ENCODE results near the gene INSYN1. TPM values are rescaled to one million over a fixed set of nuclear protein-coding genes. Genes with fewer than 3 reads are reported as not detected.

The INSYN1 gene
- total and polyA plus RNA-seq, 2 donors (not counting 3 experiments of a cell fraction or from before 2014, with no cell fraction given) = 0.18 to 0.58 TPM

GRCh38 chr15:73766598-73766997, 13.4 kb upstream of the INSYN1 start:
- DNase-seq (ENCODE audit: low read depth, low spot score) (no peak), FAIRE-seq (no peak)
- BruUV-seq (replicated peaks) = no TSS peak
- no peak overlapping the region for H3K4me3 ChIP-seq (replicated peaks in 1 of 3; ENCODE audit: insufficient read depth in 1 of 3, low read depth in 1 of 3, low read length in 3 of 3)
- H4K20me1 ChIP-seq (replicated peaks; ENCODE audit: control insufficient read depth, extremely low read depth, insufficient read depth, low read length) = no peaks in the 10 kb centered on the region
- intact Hi-C loops (cut with micrococcal nuclease) (no loop called here), dilution Hi-C loops (cut with MboI; ENCODE audit: extremely low pct_ligation_motif_present, low sequenced_read_pairs) (no loop called here)
- H3K27me3 ChIP-seq (ENCODE audit: control insufficient read depth in 2 of 2, insufficient read depth in 2 of 2, low read length in 2 of 2) = peaks cover 9 to 18% of the 10 kb centered on the region in 2 experiments
- no peaks in the 10 kb centered on the region for H3K36me3 ChIP-seq (ENCODE audit: control insufficient read depth in 2 of 2, extremely low read depth in 1 of 2, insufficient read depth in 2 of 2, low read length in 2 of 2)
- no peaks in the 10 kb centered on the region for H3K4me1 ChIP-seq (ENCODE audit: control insufficient read depth, extremely low read depth, insufficient read depth, low read length)
- no peak overlapping the region for H3K9ac ChIP-seq (replicated peaks; ENCODE audit: extremely low read depth, insufficient read depth, low read length)
- H2AFZ ChIP-seq (ENCODE audit: low read depth, low read length) = no peak overlapping the region
- H3K9me1 ChIP-seq (replicated peaks; ENCODE audit: control insufficient read depth, extremely low read depth, insufficient read depth, low read length) = no peaks in the 10 kb centered on the region
- H3K79me2 ChIP-seq (ENCODE audit: control insufficient read depth, insufficient read depth, low read length) = no peaks in the 10 kb centered on the region
- no peaks in the 10 kb centered on the region for H3K9me3 ChIP-seq (replicated peaks; ENCODE audit: control insufficient read depth, insufficient read depth, low read length)
- H3K4me2 ChIP-seq (ENCODE audit: insufficient read depth, low read length) = no peak overlapping the region
- CTCF ChIA-PET = no interaction called here
- POLR2A ChIA-PET = no interaction called here
- TF ChIP-seq JUN (IDR thresholded peaks at IDR 0.05; ENCODE audit: borderline replicate concordance, insufficient read depth, insufficient read length, low read depth) (no peak), EZH2 (IDR thresholded peaks at IDR 0.05; ENCODE audit: borderline replicate concordance, low read depth, low read length, severe bottlenecking) (no peak), FOS (IDR thresholded peaks at IDR 0.05; ENCODE audit: borderline replicate concordance, insufficient read depth, low read length) (no peak), POLR2A (IDR thresholded peaks at IDR 0.05; ENCODE audit: low read depth, low read length) (no peak)
- no peak overlapping the region for H3K27ac ChIP-seq (ENCODE audit: insufficient read depth, low read depth, low read length)

- Histone ChIP-seq H3K9ac (replicated peaks; ENCODE audit: extremely low read depth, insufficient read depth, low read length) (no peak overlapping the region), H2AFZ (ENCODE audit: low read depth, low read length) (no peak overlapping the region), H3K4me3 (replicated peaks in 1 of 3; ENCODE audit: insufficient read depth in 1 of 3, low read depth in 1 of 3, low read length in 3 of 3) (no peak overlapping the region), H3K27me3 (ENCODE audit: control insufficient read depth in 2 of 2, insufficient read depth in 2 of 2, low read length in 2 of 2) (peaks cover 7 to 18% of the 10 kb centered on the region in 2 experiments), H3K9me1 (replicated peaks; ENCODE audit: control insufficient read depth, extremely low read depth, insufficient read depth, low read length) (no peaks in the 10 kb centered on the region), H3K9me3 (replicated peaks; ENCODE audit: control insufficient read depth, insufficient read depth, low read length) (no peaks in the 10 kb centered on the region), H4K20me1 (replicated peaks; ENCODE audit: control insufficient read depth, extremely low read depth, insufficient read depth, low read length) (no peaks in the 10 kb centered on the region), H3K79me2 (ENCODE audit: control insufficient read depth, insufficient read depth, low read length) (no peaks in the 10 kb centered on the region), H3K4me2 (ENCODE audit: insufficient read depth, low read length) (no peak overlapping the region), H3K27ac (ENCODE audit: insufficient read depth, low read depth, low read length) (no peak overlapping the region), H3K36me3 (ENCODE audit: control insufficient read depth in 2 of 2, extremely low read depth in 1 of 2, insufficient read depth in 2 of 2, low read length in 2 of 2) (no peaks in the 10 kb centered on the region), H3K4me1 (ENCODE audit: control insufficient read depth, extremely low read depth, insufficient read depth, low read length) (no peaks in the 10 kb centered on the region)
- POLR2A ChIA-PET = no interaction called here
- intact Hi-C loops (cut with micrococcal nuclease) (no loop called here), dilution Hi-C loops (cut with MboI; ENCODE audit: extremely low pct_ligation_motif_present, low sequenced_read_pairs) (no loop called here)
- TF ChIP-seq JUN (IDR thresholded peaks at IDR 0.05; ENCODE audit: borderline replicate concordance, insufficient read depth, insufficient read length, low read depth) = no peak
- TF ChIP-seq CTCF (IDR thresholded peaks at IDR 0.05; ENCODE audit: extremely low read depth in 1 of 2, insufficient read depth in 1 of 2, low read depth in 1 of 2, low read length in 2 of 2) = no peak
- no peak for TF ChIP-seq POLR2AphosphoS5 (IDR thresholded peaks at IDR 0.05; ENCODE audit: insufficient read depth, low read depth, low read length)
- no peak for TF ChIP-seq MAX (IDR thresholded peaks at IDR 0.05; ENCODE audit: insufficient read depth, insufficient read length)
- no peak for TF ChIP-seq EZH2 (IDR thresholded peaks at IDR 0.05; ENCODE audit: borderline replicate concordance, low read depth, low read length, severe bottlenecking)
- TF ChIP-seq POLR2A (IDR thresholded peaks at IDR 0.05; ENCODE audit: low read depth, low read length) = no peak
- TF ChIP-seq MYC (IDR thresholded peaks at IDR 0.05; ENCODE audit: low read depth, low read length) = no peak
- no peak for TF ChIP-seq GATA2 (IDR thresholded peaks at IDR 0.05; ENCODE audit: insufficient read depth, insufficient read length, low read depth, low read length)
- no peak for TF ChIP-seq FOS (IDR thresholded peaks at IDR 0.05; ENCODE audit: borderline replicate concordance, insufficient read depth, low read length)
- CTCF ChIA-PET = interaction anchor here (1.1 kb wide), 1 partner anchor 474 kb away, joined by 3 read pairs; no protein-coding TSS in a partner anchor
- FAIRE-seq (no peak), DNase-seq (ENCODE audit: low read depth, low spot score) (no peak)
- no TSS peak for BruUV-seq (replicated peaks)
Observed at GRCh38 chr15:73765778-73766177, 12.6 kb upstream of the INSYN1 start.

All from endothelial cell of umbilical vein (primary cell).